Occipital lobe (tissue), 2 donors: ENCODE measurements around the gene NOL6. TPM values are rescaled to one million over a fixed set of nuclear protein-coding genes. Genes with fewer than 3 reads are reported as not detected.
"Not testable (repeated sequence)": the region's sequence is repeated elsewhere in the genome, so short reads cannot be mapped to it uniquely, and the experiment has no call there.

Experiments
- DNase-seq: peaks from one replicate; lab custom pipeline; 2025; lab: John Stamatoyannopoulos, UW
- total RNA-seq: library from RNA; depleted of rRNA; stranded (reverse); fragments of >200 nt; gene quantifications from one replicate; pipeline ENCODE4 v1.2.3, GENCODE V29; 2014

The NOL6 gene
- total RNA-seq, 1 donor from 2014 or later = 13.9 TPM

DNA sequence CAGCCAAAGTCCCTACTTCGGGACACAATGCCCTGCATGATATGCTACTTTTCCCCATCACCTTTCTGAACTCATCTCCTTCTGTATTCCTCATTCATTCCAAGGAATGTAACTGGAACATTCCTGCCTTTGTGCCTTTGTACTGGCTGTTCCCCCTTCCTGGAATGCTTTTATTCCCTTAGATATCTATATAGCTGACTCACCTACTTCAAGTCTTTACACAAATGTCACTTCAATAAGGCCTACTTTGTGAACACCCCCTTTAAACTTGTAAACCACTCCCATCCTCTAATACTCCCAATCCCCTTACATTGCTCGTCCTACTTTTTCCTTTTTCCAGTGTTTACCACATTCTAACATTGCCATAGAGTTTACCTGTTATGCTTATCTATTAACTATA, 2.4 kb downstream of the NOL6 start:
- DNase-seq = no peak

DNA sequence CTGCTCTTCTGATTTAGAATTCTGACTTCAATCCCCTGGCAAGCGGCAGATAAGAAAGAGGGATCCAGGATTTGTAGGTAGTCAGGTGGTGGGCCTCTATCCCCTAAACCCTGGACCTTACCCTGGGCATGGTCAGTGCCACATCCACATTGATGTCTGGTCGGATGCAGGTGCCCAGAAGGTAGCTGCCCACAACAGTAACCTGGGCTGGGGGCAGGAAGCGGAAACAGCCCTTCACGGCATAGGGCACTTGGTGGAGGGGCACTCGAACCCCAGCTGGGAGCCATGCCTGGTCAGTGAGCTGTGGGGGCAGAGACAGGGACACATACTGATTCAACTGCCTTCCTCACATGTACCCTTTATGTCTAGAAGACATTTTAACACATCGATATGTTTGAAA, 3.8 kb downstream of the NOL6 start:
- DNase-seq = no peak

GRCh38 chr9:33468797-33469621, 4.7 kb downstream of the NOL6 start:
- no peak for DNase-seq

DNA sequence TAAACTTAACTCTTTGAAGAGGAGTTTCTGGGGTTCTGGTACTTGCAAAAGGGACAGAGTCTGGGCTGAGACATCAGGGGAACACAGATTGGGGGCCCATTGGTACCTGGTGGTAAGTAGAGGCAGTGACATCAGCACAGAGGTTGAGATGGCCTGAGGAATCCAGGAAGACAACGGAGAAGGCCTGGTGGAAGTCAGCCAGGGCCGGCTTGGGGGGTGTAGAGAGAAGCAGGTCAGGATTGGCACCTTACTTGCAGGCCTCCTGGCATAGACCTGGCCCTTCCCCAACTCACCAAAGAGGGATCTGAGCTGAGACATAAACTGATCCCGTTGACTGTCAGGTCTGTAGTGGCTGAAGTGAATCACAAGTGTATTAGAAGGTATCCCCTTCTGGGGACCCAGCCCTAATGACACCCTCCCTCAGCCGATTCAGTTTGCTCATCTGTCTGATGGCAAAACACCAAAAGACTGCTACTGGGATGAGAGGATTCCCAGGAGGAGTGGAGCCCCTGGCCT, 5.5 kb downstream of the NOL6 start:
- DNase-seq = no peak

GRCh38 chr9:33467526-33467925, 6.2 kb downstream of the NOL6 start:
- no peak for DNase-seq

DNA sequence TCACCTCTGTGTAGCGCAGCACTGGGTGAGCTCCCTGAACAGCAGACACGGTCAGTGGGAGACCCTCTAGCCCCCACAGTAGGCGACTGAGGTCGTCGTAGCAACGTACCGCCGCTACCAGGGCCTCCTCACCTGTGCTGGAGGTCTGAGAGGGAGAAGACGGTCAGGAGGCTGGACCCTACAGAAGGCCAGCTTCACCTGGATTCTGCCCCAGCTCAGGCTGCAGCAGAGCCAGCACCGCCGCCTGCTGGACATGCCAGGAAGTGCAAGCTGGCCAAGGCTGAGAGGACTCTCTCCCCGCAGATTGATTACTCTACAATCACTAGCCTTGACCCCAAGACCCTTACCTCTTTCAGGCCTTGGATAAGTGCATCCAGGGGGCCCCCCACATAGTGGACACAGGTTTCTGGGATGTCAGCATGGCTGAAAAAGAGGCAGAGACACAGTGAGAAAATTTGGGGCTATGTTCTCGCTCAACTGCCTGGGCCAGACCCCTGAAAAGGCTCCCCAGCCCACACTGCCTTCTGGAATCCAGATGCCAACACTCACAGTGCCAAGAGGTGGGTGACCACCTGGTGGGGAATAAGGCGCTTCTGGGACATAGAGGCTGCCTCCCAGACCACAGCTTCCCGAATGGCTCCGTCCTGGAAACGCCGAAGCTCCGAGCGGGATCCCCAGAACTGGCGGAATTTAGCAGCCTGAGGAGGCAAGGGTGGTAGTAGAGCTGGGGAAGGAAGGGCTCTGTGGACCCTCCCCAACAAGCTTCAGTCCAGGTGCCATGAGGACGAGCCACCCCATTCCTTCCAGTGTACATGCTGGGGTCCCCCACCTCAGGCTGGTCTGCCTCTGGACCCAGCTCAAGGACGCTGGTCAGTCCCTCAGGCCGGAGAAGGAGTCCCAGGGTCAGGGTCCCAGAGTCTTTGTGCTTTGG, 6.9 kb downstream of the NOL6 start:
- DNase-seq = no peak

DNA sequence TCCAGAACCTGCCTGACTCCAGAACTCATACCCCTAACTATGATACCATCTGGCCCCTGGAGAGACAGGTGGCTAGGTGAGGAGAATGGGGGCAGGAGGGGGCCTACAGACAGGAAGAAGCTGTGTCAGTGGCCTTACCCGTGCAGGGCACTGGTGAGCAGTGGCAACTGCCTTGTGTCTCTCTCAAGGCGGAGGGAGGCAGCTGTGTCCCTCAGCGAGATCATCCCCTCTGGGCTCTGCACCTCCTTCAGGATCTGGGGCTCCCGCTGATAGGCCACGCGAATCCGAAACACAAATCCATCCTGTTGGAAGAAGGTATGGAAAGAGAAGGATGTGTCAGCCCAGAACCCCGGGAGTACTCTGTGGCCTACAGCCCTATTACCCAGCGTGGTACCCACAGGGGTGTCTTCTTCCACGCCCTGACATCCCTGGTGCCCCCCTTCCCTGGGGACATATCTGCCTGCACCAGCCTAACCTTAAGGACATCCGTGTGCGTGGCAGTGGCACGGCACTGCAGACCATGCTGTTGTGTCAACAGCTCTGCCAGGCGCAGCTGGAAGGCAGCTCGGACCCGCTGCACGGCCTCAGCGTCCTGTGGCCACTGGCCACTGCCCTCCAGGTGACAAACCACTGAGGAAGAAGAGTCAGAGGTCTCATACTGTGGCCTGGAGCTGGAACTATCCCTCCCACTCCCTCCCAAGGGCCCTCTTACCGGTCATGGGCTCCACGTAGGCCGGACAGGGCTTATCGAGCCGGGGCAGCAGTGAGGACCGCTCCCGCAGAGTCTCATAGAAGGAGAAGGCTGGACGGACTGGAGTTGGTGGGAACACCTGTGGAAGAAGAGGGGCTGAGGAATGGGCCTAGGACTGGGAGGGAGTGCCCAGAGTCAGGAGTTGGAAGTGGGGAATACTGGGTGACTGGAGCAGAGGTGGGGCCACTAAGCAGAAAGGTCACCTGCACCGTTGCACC, 7.8 kb downstream of the NOL6 start:
- no peak for DNase-seq

DNA sequence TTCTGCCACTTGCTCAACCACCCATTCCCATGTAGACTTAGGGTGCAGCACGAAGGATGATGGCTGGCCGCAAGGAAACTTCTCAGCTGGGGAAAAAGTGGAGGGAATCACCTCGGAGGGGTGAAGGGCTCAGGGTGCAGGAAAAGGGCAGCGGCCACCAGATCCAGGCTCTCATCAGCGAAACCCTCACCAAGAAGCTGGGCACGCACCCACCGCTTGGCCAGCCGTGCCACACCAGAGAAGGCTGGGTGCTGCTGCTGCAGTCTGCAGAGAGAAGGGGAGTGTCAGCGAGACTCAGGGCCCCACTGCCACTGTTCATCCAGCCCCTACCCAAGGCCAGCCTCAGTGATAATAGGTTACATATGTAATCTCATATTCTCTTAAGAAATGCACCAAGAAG, 8.6 kb downstream of the NOL6 start:
- DNase-seq = no peak

DNA sequence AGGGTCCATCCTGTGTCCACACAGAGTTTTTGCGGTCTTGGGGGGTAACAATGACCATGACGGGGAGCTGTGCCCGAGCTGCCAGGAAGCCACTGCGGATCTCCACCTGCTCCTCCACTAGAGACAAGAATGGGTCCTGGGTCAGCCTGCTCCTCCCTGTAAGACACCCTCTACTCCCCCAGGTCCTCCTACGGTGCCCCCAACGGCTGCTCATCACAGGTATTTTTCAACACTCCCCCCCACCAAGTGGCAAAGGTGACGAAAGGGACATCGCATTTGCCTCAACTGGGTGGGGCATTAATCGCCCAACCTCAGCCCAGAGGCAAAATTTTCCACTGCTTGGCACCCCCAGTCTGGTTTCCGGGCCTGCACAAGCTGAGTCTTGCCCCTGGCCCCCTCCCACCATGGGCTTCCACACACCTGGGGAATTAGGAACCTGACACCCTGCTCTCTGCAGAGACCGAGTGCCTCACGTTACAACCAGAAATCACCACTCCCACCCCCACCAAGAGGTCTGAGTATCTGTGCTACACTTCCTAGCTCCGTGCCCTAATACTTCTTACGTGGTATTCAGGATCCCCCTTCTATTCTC, 9.6 kb downstream of the NOL6 start:
- DNase-seq = no peak

DNA sequence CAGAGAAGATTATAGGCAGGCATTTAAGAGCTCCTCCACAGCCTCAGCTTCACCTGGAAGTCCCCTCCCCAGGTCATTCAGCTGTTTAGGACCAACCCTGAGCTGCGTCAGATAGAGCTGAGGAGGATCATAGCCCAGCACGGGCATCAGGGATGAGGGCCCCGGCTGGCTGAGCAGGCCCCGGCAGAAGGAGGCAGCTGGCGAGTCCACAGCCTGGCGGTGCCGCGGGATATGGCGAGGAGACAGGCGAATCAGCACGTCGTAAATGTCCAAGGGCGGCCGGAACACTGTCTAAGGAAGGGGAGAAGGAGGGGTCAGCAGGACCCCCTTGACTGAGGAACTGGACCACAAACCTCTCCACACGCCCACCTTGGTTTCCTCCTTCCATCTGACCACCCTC, 10.6 kb downstream of the NOL6 start:
- DNase-seq = no peak

DNA sequence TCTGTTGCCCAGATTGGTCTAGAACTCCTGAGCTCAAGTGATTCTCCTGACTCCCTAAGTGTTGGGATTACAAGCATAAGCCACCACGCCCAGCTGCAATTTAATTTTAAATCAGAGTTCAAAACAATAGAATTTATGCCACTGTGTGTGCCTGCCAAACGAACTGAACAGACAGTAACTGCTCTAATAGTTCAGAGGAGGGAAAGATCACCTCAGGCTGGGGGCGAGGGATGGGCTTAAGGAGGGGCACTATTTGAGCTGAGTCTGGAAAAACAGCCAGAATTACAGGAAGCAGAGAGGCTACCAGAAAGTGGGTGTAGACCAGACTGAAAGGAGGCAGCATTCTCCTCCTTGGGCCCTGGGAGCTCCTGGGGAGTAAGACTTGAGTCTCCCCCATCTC, 12.2 kb downstream of the NOL6 start:
- DNase-seq = no peak

GRCh38 chr9:33460854-33461253, 12.9 kb downstream of the NOL6 start:
- no peak for DNase-seq

GRCh38 chr9:33459115-33459514, 14.6 kb downstream of the NOL6 start:
- DNase-seq = no peak

GRCh38 chr9:33458444-33458843, 15.3 kb downstream of the NOL6 start:
- DNase-seq = no peak

GRCh38 chr9:33455945-33456344, 17.8 kb downstream of the NOL6 start:
- no peak for DNase-seq

GRCh38 chr9:33455456-33455855, 18.3 kb downstream of the NOL6 start:
- not testable (repeated sequence) for DNase-seq

- DNase-seq = not testable (repeated sequence)
Measured at GRCh38 chr9:33454661-33455026, 19.1 kb downstream of the NOL6 start.

DNA sequence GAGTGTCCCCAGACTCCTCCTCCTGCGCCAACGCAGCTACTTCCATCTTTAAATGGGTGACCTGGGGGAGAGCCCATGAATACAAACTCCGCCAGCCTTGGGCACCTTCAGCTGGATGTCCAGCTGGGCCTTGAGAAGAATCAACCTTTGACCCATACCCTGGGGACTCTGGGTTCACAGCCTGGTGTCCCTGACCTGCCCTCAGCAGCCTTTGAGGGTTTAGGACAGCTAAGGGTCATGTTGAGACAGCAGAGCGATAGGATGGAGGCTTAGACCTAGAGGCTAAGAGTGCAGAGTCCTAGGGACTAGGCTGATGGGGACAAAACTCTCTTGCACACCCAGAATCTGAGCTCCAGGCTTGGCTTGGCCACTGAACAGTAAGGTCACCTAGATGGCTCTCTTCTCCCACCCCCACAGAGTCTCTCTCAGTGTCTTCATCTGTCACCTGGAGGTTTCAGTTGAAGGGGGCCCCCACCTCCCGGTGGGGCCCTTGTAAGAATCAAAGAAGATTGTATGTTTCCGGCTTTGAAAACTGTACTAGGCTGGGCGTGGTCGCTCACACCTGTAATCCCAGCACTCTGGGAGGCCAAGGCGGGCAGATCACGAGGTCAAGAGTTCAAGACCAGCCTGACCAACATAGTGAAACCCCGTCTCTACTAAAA, 19.6 kb downstream of the NOL6 start:
- no peak for DNase-seq

- no peak for DNase-seq
Measured at GRCh38 chr9:33453286-33453860, 20.4 kb downstream of the NOL6 start.

GRCh38 chr9:33452828-33453271, 20.9 kb downstream of the NOL6 start:
- no peak for DNase-seq
